GM18498 (cell line): Measurements from ENCODE around the gene TRAF7.
A peak's percentile ranks its signal among the peaks of the same experiment; 100 is the strongest.

Experiments used
- ATAC-seq: cut with Tn5 transposase; IDR thresholded peaks from one replicate; pipeline ENCODE4 v1.9.1; 2021; ENCODE audit warnings: mild to moderate bottlenecking, moderate library complexity; ENCODE audit not compliant: unreplicated experiment

Gene TRAF7

DNA sequence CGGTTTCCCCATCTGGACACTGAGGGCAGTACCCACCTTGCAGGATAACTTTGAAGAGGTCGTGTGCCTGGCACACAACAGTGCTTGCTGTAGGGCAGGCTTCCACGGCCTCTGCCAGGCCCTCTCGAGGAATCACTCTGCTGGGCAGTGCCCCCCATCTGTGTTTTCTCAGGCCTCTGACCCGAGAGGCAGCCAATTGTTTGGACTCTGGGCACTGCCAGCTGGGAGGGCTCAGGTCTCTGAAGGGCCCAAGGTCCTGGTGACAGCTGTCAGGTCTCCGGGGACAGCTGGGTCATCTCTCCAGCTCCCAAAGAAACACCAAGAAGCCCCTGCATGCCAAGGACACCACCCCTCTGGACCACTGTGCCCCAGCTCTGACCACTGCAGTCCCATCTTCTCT, 8.2 kb upstream of the TRAF7 start:
- ATAC-seq, result no peak

DNA sequence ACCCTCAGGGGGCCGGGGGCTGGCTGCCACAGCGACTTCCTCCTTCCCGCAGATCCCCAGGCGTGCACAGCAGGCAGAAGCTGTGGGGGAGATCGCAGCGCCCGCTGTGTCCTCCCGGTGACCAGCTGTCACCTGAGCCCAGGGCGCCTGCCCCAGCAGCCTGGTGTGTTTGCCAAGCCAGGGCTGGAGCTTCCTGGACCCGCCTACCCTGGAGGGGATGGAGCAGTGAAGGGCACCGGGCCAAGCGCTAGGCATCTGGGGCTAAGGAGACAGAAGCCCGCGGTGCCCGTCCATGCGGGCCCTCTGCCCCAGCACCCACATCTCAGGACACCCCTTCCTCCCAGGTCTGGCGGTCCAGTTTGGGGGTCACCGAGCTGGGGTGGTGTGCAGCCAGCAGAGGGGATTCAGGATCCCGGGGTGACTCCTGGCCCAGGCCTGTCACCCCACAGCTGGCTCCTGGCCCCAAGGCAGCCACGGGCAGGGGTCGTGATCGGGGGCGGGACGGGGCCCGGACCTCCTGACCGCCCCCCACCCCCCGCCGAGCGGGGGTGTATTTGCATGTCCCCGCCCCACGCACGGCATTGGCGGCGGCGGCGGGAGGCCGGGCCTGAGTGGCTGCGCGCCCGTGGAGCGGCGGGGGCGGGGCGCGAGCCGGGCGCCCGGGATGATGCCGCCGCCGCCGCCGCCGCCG, 7.5 kb upstream of the TRAF7 start, which contains the start of gene RAB26:
Gene RAB26 (plus strand): TSS at position 645 of the 691 bp plus-strand sequence. CDS start 159 bp downstream, outside the sequence.
- no peak for ATAC-seq

DNA sequence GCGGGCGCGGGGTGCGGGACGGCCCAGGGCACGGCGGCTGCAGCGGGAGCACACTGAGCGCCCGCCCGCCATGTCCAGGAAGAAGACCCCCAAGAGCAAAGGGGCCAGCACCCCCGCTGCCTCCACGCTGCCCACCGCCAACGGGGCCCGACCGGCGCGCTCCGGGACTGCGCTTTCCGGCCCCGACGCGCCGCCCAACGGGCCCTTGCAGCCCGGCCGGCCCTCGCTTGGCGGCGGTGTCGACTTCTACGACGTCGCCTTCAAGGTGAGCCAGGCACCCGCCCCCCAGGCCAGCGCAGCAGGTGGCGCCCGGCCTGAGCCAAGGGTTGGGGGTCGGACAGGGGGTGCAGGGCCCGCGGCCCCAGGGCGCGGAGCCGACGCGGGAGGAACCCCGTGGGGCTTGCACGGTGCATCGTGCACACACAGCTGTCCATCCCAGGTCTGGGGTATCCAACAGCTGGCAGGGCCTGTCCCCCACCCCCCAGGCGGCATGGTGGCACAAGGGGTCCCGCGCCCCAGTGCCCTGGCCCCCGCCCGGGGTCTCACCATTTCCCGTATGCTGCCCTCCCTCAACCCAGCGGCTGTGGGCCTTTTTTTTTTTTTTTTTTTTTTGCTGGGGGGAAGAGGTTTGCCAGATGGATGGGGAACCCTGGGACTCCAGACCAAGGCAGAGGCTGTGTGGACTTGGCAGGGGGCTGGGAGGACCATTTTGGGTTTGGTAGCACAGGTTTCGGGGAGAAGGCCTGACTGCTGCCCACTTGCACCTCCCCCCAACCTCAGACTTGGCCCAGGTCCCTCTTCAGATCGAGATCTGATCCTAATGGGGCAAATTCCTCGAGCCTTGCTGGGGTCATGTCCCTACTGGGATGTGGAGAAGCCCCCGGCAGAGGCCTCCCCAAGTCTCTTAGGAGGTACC, 6.6 kb upstream of the TRAF7 start:
- no peak for ATAC-seq

DNA sequence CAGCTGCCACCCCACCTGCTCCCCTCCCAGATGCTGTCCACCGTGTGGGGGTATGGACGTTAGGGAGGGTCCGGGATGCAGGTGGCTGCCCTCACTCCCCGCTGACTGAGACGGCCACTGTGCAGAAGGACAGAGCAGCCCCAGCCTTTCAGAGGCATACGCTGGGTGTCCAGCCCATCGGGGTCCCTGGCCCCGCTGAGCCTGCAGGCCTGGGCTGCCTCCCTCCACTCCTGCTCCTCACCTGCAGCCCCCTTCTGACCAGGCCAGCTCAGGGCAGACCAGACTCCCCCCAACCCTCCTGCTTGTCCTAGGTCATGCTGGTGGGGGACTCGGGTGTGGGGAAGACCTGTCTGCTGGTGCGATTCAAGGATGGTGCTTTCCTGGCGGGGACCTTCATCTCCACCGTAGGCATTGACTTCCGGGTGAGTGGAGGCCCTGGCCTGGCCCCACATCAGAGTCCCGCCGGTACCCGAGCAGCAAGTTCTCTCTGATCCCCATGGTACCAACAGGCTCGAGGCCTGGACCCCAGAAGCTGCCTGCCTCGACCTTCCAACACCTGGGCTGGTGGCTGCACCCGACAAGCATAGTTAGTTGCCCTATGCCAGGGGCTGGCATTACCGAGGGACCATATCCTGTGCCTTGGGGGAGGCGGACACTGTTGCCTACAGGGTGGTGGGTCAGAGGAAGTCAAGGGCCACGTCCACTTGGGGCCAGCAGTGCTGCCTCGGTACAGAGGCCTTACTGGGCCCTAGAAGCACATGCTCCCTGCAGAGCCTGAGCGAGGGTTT, 5.8 kb upstream of the TRAF7 start:
- ATAC-seq, result no peak

DNA sequence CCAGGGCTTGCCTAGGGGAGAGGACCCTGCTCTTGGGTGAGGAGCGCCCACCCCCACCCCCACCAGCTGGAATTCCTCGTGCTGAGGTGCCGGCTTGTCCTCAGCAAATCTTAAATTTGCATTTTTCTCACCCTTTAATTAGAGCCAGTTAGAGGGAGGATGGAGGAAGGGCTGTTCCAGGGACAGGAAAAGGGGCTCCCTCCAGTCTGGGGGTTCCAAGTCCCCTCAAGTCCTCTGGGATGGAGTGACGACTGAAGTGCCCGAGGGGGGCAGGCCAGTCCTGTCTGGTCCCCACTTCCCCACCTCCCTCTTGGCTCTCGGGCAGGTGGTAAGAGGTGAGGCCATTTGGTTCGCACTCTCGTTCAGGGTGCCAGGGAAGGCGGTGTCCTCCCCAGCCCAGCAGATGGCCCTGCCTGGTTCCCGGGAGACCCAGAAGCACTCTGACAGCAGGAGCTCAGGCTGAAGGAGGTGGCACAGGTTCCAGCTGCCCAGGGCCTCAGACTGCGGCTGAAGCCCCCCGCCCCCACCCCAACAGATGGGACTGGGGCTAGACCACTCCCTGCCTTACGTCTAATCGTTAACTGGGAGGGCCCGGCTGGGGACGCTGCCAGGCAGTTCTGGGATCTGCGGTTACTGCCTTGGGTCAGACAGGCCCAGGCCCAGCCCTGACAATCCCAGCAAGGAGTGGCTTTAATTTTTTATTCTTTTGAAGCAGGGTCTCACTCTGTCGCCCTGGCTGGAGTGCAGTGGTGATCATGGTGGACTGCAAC, 5.0 kb upstream of the TRAF7 start:
- ATAC-seq, result no peak

DNA sequence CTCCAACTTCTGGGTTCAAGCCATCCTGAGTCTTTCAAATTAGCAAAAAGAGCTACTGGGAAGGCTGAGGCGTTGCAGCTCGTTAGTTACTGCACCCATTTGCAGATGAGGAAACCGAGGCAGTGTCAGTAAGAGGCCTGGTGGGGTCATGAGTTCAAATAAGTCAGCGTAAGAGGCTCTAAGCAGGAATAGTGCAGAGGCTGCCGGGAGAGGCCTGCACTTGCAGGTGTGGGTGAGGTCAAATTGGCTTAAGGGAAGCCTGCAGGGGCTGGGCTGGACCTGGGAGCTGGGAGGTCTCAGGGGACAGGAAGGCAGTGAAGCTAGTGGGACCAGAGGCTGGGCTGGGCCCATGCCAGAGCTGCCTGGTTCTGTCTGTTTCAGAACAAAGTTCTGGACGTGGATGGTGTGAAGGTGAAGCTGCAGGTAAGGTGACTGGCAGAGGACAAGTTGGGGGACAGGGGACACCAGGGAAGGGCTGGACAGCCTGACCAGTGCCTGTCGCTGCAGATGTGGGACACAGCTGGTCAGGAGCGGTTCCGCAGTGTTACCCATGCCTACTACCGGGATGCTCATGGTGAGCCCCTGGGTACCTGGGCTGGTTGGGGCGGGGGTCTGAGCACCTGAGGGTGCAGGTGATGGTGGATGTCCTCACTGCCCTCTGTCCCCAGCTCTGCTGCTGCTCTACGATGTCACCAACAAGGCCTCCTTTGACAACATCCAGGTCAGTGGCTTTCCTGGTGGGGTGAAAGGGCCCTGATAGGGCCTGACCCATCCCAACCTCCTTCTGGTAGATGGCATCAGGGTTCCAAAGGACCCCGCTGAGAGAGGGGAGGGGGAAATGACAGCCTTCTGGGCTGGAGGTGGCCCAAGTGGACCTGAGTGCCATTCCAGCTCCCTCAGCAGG, 4.1 kb upstream of the TRAF7 start:
- no peak for ATAC-seq

DNA sequence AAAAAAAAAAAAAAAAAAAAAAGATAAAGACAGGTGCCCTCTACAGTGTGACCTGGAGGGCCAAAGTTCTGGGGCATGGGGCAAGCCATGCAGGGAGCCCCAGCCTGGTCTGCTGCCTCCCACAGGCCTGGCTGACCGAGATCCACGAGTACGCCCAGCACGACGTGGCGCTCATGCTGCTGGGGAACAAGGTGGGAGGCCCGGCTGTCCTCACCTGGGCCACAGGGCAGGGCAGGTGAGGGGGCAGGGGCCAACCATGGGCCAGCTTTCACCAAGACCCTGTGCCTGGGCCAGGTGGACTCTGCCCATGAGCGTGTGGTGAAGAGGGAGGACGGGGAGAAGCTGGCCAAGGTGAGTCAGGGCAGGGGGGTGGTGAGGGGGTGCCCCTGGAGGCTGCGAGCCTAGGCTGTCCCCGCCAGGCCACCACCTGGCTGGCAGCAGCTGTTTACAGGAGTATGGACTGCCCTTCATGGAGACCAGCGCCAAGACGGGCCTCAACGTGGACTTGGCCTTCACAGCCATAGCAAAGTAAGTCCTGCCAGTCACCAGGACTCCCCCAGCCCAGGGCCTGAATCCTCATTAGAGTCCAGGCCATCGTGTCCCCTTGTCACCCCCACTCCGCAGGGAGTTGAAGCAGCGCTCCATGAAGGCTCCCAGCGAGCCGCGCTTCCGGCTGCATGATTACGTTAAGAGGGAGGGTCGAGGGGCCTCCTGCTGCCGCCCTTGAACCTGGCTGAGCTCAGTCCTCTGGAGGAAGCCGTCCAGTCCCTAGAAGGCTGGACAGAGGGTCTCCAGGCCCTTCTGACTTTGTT, 2.7 kb upstream of the TRAF7 start:
- no peak for ATAC-seq

DNA sequence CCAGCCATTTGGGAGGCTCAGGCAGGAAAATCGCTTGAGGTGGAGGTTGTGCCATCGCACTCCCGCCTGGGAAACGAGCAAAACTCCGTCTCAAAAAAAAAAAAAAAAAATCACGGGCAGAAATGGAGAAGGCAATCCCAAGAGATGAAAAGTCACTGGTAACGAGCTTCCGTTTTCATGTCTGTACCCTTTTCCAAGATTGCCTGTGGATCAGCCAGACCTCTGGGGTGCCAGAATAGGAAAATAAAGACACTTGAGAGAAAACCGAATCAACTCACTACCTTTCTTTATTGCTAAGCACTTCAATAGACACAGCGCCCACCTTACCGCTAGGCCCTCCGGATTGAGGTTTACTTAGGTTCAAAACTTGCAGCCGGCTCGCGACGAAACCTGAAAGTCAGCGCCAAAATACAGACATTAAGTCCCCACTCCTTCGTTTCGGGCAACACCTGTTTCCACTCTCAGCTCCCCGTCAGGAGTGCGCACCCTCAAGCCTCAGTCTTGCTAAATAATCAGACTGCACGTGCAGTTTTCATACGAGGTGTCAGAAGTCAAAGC, 970 bp upstream of the TRAF7 start:
- peak; percentile 0 for ATAC-seq

DNA sequence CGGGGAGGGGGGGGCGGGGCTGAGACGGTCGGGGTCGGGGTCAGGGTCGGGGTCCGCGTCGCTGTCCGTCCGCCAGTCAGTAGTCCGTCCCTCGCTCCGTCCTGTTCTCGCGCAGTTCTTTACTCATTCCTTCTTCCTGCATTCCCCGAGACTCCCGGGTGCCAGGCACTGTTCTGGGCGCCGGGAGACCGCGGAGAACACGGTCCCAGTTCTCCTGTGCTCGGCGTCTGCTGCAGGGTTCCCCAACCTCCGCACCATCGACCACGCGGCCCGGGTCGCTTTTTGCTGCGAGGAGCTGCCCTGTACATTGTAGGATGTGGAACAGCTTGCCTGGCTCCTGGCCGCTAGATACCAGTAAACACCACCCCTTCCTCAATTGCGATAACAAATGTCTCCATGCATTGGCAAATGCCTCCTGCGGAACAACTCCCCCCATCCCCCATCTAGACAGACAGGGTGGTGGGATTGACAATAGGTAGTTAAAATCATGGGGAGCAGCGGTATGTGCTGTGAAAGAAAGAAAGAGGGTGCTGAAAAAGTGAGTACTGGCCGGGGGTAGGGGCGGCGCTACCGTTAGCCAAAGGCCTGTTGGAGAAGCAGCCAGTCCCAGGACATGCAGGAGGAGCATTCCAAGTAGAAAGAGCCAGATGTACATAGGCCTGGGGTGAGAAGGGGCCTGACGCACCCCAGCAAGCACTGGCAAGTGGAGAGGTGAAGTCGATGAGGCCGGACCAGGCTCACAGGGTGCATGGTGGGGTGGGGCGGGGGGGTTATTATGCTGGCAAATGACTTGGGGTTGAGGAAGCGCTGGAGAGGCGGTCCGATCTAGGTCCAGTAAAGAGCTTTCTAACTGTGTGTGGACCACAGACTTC, 631 bp downstream of the TRAF7 start:
- no peak for ATAC-seq

DNA sequence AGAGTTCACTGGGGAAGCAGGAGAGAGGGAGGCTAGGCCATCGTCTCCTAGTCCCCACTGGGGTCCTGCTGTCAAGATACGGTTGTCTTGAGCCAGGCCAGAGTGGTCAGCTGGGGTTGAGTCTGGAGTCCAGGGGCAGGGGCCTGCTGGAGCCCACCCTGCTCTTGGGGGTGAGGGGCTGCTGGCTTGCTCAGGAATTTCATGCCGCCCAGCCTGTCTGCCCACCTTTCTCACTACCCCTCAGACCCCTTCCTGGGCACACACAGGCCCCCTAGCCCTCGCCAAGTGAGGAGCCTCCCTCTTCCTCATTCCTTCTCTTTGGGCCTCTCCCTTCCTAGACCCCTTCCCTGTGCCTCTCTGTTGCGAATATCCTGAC, 1.3 kb downstream of the TRAF7 start:
- ATAC-seq, result no peak

DNA sequence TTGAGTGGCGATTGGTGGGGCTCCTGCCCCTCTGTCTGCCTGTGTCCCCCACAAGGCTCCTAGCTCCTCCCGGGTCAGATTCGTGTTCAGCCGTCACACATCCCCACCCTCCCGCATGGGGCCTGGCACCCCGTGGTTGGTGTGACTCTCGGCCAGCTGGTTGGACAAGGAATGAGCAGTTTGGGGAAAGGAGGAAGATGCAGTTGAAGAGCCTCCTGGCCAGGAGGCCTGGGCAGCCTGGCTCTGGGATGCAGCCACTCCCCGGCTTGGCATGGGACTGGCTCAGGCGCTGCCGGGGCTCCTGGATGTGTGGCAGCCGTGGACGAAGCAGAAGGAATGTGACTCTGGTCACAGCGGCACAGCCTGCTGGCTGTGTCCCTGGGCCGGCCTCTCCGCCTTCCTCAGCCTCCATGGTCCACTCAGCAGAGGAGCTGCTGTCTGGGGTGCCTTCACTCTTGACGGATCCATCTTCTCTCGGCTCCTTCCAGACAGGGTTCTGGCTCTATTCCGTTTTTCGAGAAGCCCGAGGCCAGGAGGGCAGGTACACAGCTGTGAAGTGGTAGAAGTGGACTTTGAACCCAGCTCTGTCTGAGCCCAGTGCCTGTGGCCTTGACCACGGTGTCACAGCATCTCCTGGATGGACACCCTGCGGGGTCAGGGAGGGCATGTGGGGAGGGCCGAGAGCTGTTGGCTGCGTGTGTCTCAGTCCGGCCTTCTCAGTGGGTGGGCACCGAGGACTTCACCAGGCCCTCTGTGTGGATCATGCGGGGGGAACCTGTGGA, 2.1 kb downstream of the TRAF7 start:
- no peak for ATAC-seq

DNA sequence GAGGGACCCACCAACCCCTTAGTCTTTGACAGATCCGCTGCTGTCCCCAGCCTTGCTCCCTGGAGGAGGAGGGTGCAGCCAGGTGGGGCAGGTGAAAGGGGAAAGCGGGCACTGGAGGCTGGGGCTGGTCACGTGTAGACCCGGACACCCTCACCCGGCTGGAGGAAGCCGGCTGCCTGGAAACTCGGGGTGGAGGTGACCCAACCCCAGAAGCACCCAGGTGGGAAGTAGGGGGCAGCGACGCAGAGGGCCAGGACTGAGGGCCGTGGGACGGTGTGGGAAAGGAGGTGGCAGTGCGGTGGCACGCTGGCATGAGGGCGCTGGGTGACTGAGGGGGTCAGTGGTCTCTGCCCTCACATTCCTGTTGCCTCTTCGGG, 2.7 kb downstream of the TRAF7 start:
- ATAC-seq, result no peak

DNA sequence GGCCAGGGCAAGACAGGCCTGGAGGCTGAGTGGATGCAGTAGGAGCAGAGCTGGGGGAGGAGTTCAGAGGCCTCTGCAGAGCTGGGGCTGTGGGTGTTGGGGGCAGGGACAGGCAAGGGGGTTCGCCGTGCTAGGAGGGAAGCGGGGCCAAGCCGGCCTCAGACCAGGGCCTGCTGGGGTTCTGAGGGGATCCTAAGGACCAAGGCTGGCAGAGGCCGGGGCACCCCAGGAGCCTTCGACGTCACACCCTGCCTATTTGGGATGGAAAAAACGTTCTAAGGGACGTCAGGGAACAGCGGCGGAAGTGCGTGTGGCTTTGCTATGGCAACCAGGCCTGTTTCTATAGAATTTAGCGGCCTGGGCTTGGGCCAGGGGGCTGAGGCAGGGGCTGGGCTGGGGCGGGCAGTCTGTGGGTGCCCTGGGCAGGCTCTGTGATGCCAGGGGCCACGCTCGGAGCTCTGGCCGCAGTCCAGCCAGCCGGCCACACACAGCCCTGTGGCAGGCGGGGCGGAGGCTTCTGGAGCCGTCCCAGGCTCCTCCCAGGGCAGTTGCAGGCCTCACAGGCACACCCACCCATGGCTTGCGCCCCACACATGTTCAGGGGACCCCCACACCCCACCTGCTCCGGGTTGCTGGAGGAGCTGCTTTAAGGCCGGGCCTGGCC, 3.7 kb downstream of the TRAF7 start:
- no peak for ATAC-seq

DNA sequence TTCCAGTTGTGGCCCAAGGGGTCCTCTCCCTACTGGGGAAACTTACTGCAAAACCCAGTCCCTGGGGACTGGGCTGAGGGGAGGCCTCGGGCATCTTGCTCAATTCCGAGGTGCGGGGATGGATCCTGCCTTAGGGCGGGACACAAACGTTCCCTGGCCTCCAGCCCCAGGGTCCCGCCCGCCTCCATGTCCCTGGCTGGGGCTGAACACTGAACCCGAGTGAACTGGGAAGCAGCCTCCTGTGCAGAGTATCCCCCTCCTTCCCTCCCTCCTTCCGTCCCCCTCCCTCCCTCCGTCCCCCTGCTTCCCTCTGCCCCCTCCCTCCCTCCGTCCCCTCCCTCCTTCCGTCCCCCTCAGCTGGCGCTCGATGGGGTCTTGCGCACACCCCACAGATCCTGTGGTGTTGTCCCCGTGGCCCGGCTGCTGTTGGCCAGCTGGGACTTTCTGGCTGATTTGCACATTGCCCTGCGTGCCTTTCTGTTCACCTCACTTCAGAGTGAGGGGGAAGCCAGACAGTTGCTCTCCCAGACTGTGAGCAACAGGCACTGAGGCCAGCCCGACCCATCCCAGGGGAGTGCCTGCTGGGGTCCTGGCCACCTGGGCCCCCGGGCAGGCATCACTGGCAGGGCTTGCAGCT, 5.5 kb downstream of the TRAF7 start:
- no peak for ATAC-seq

DNA sequence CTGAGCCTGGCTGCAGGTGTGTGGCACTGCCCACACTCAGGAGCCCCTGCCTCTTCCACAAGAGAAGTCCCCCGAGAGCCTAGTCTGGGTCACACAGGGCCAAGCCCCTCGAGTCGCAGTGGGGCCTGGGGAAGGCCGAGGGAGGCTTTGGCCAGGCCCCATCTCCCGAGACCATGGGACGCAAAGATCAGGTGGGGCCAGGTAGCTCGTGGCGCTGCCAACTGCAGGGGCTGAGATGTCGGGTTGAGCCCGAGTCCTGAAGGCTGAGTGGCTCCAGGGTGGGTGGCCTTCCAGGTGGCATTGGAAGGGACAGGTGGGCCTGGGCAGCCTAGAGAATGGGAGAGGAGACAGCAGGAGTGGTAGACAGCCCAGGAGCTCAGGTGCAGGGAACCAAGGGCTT, 6.3 kb downstream of the TRAF7 start:
- no peak for ATAC-seq

DNA sequence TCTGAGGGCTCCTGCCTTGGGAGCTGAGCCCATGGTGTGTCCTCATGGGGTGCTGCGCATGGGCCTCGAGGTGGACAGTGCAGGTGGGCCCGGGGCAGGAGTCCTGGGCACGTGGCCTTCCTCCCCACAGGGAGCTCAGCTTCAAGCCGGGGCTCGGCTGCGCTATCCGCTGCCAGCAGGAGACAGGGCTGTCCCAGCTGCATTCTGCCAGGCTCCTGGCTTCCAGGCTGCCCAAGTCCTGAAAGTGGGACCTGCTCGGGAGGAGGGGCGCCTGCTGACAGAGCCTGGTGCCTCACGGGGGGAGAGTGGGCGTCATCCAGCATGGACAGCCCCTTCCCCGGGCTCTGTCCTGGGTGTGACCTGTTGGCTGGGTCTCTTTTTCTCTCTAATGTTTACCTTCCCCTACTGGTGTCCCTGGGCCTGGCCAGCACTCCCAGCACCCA, 7.1 kb downstream of the TRAF7 start:
- no peak for ATAC-seq
